Liver (tissue), 3 donors: Measurements from ENCODE around the gene TTC36.

Experiments used
- GABPA ChIP-seq, 2 donors: IDR thresholded peaks in 1 of 2; conservative IDR thresholded peaks in 1 of 2; 2 replicates each; pipeline ENCODE4 v1.6.1; 2016; ENCODE audit warnings: antibody characterized with exemption in 2 of 2, mild to moderate bottlenecking in 1 of 2, moderate library complexity in 1 of 2
- HNF4G ChIP-seq: IDR thresholded peaks from 2 replicates; pipeline ENCODE4 v1.6.1; 2016; ENCODE audit warnings: antibody characterized with exemption
- TF ChIP-seq, protein P1 (sequence below): fragments of 150-350 bp; IDR thresholded peaks from 2 replicates; pipeline ENCODE4 v1.5.1; 2017; ENCODE audit warnings: improper control_type of control experiment, low read depth, low read length; ENCODE audit not compliant: missing input control
- donor health status: healthy.
- donor health status: healthy.

- no peak for TF ChIP-seq HNF4G
- no peak for TF ChIP-seq GABPA (IDR thresholded peaks at IDR 0.05 in 1 of 2, conservative IDR thresholded peaks at IDR 0.05 in 1 of 2)
- TF ChIP-seq, protein P1, sequence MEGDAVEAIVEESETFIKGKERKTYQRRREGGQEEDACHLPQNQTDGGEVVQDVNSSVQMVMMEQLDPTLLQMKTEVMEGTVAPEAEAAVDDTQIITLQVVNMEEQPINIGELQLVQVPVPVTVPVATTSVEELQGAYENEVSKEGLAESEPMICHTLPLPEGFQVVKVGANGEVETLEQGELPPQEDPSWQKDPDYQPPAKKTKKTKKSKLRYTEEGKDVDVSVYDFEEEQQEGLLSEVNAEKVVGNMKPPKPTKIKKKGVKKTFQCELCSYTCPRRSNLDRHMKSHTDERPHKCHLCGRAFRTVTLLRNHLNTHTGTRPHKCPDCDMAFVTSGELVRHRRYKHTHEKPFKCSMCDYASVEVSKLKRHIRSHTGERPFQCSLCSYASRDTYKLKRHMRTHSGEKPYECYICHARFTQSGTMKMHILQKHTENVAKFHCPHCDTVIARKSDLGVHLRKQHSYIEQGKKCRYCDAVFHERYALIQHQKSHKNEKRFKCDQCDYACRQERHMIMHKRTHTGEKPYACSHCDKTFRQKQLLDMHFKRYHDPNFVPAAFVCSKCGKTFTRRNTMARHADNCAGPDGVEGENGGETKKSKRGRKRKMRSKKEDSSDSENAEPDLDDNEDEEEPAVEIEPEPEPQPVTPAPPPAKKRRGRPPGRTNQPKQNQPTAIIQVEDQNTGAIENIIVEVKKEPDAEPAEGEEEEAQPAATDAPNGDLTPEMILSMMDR, result no peak
These were observed 19.9 kb downstream of the TTC36 start for GRCh38 chr11:118547132-118547531.
